ENCODE results near the gene POTEI.
"Not testable (repeated sequence)": the region's sequence is repeated elsewhere in the genome, so short reads cannot be mapped to it uniquely, and the experiment has no call there.

POTEI gene

GRCh38 chr2:130418845-130419244 lies 90.3 kb downstream of the POTEI start:
- H3K27ac ChIP-seq (replicated peaks); H3K4me3 ChIP-seq (replicated peaks; ENCODE audit: insufficient read depth, low read length); H3K27me3 ChIP-seq (ENCODE audit: insufficient read depth, poor library complexity, severe bottlenecking); DNase-seq (ENCODE audit: low read depth in 1 of 2, low spot score in 1 of 2): not testable (repeated sequence)

DNA sequence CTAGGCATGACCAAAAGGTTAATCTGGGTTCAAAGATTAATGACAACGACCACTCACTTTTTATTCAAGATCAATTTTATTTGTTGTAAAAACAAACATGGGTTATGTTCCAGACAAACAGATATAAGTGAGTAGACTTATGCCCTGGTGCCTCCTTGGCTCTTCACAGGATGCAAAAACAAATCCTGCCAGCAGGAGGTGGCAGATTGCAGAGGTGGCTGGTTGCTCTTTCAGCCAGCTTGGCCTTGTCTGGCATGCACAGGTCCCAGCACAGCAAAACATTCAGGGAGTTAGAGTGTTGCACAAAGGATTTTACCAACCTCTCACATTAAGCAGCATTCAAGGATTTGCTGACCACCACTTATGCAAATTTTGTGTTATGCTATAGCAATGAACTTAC lies 92.4 kb downstream of the POTEI start:
- H3K27ac ChIP-seq (replicated peaks); H3K27me3 ChIP-seq (ENCODE audit: insufficient read depth, poor library complexity, severe bottlenecking); H3K4me3 ChIP-seq (replicated peaks; ENCODE audit: insufficient read depth, low read length): not testable (repeated sequence)
- DNase-seq (ENCODE audit: low read depth in 1 of 2, low spot score in 1 of 2), result peak in 1 of 2 experiments; percentile 14

Measured in HL-60 (cell line).